Esophagus squamous epithelium (tissue), 5 donors: ENCODE results near the gene HDX. TPM values are rescaled to one million over a fixed set of nuclear protein-coding genes. Genes with fewer than 3 reads are reported as not detected.

Source experiments
- DNase-seq: peaks from one replicate; lab custom pipeline; 2025; lab: John Stamatoyannopoulos, UW
- H3K27ac ChIP-seq, 4 donors: fragments of 200-600 bp; sonication (generic); one replicate each; pipeline ENCODE4 v1.5.1; 2016 to 2019; ENCODE audit warnings: mild to moderate bottlenecking in 1 of 4
- H3K27me3 ChIP-seq, 4 donors: fragments of 200-600 bp; sonication (generic); 1 replicate in 3 of 4; 2 replicates in 1 of 4; pipeline versions ENCODE4 v1.5.1 to v1.6.0; 2017 to 2021; ENCODE audit warnings: antibody characterized with exemption in 1 of 4
- H3K36me3 ChIP-seq, 3 donors: fragments of 200-600 bp; sonication (generic); one replicate each; pipeline ENCODE4 v1.5.1; 2016 to 2019
- H3K4me1 ChIP-seq, 3 donors: fragments of 200-600 bp; sonication (generic); one replicate each; pipeline ENCODE4 v1.5.1; 2017 to 2019
- H3K4me3 ChIP-seq, 4 donors: fragments of 200-600 bp; sonication (generic); 1 replicate in 3 of 4; 2 replicates in 1 of 4; pipeline ENCODE4 v1.5.1; 2016 to 2019; ENCODE audit warnings: mild to moderate bottlenecking in 2 of 4, moderate library complexity in 1 of 4
- H3K9me3 ChIP-seq, 3 donors: fragments of 200-600 bp; sonication (generic); one replicate each; pipeline ENCODE4 v1.5.1; 2016 to 2019
- CTCF ChIP-seq, 6 experiments: fragments of 450-650 bp in 4 of 6; fragments of 200-600 bp in 2 of 6; sonication (generic) in 2 of 6; IDR thresholded peaks; one replicate each; pipeline ENCODE4 v1.5.1; 2016 to 2019; ENCODE audit warnings: antibody characterized with exemption in 6 of 6, mild to moderate bottlenecking in 4 of 6, moderate library complexity in 4 of 6
- POLR2A ChIP-seq, 4 donors: fragments of 450-650 bp; IDR thresholded peaks; one replicate each; pipeline ENCODE4 v1.6.1; 2017; ENCODE audit warnings: antibody characterized with exemption in 4 of 4, mild to moderate bottlenecking in 4 of 4, moderate library complexity in 3 of 4
- WGBS, 2 donors: methylation state at CpG; one replicate each; pipeline ENCODE4 v1.1.5; 2018; 5-methylcytosine and 5-hydroxymethylcytosine counted together
- intact Hi-C: fragments of 100-400 bp; cut with DNase I; formaldehyde crosslinking; loops from one replicate; pipeline ENCODE4 v1.15.0; 2022
- total RNA-seq, 4 donors: library from RNA; depleted of rRNA; stranded (reverse); fragments of >200 nt; gene quantifications; one replicate each; pipeline ENCODE4 v1.1.0, GENCODE V29; 2016
- donor health status: DM: yes; HTN: yes; CAD: no.

HDX gene
- total RNA-seq, 4 donors from 2014 or later = 0.34 to 5.5 (median 1.1) TPM

- H3K36me3 ChIP-seq = no peaks in the 10 kb centered on the region
- TF ChIP-seq CTCF (IDR thresholded peaks at IDR 0.05) (no peak), POLR2A (IDR thresholded peaks at IDR 0.05) (no peak)
- H3K9me3 ChIP-seq = peaks cover 0 to 6% (median 0%) of the 10 kb centered on the region in 3 donors
- H3K27ac ChIP-seq = peak overlapping the region in 1 of 4 donors; percentile 9
- intact Hi-C loops = no loop called here
- no peaks in the 10 kb centered on the region for H3K4me1 ChIP-seq
- no peak for DNase-seq
- WGBS, 2 donors = 33 to 34% methylated on average over 3 of the region's 3 CpGs
- no peak overlapping the region for H3K4me3 ChIP-seq
- H3K27me3 ChIP-seq = no peaks in the 10 kb centered on the region
These were observed 139.2 kb downstream of the HDX start for GRCh38 chrX:84363051-84363450.

DNA sequence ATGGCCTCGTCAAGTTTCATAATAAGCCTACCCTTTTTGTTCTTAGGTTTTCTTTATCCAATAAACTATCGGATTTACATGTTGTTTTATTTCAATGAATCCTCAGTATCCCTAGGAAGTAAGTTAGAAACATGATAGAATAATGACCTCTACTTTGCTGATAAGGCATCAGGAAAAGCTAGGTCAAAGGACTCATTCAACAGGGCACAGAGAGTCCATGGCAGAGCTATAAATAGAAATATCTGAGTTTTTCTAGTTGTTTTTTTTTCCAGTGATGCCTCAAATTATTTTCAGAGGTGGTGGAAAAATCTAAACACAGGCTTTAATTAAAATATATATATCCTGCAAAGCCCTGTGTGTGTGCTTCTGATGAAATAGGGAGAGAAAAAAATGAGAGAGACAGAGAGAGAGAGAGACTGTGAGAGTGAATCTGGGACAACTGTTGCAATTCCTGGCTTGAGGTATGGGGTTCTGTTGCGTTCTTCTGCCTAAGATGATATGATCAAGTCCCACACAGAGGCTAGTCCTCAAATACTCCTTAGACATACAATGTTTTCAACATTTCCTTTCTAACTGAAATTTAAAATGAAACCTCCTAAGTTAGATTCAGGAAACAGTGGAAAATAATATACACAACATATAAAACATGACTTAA is 139.9 kb downstream of the HDX start:
- H3K9me3 ChIP-seq = peaks cover 0 to 6% (median 0%) of the 10 kb centered on the region in 3 donors
- 73 to 79% methylated on average over 3 of the region's 3 CpGs for WGBS, 2 donors
- no peaks in the 10 kb centered on the region for H3K27me3 ChIP-seq
- intact Hi-C loops = no loop called here
- no peak overlapping the region for H3K4me3 ChIP-seq
- H3K4me1 ChIP-seq = no peaks in the 10 kb centered on the region
- H3K36me3 ChIP-seq = no peaks in the 10 kb centered on the region
- TF ChIP-seq CTCF (IDR thresholded peaks at IDR 0.05) = no peak
- TF ChIP-seq POLR2A (IDR thresholded peaks at IDR 0.05) = no peak
- no peak for DNase-seq
- no peak overlapping the region for H3K27ac ChIP-seq

DNA sequence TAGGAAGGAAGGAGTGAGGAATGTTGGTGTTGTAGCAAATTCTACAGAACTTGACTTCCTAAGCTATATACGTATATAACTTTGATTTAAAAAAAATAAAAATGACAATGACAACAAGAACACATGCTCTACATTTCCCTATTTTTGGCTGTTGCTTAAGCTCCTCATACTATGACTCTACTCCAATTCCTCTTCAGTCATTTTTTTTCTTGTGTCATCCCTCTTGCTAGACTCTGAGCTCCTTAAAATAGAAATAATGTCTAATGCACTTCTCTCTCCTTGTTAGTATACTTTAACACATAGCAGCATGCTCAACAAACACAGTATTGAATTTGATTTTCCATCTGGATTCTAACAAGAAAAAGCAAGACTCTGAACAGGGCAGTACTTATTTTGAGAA is 144.0 kb downstream of the HDX start:
- no peaks in the 10 kb centered on the region for H3K4me1 ChIP-seq
- TF ChIP-seq POLR2A (IDR thresholded peaks at IDR 0.05) = no peak
- TF ChIP-seq CTCF (IDR thresholded peaks at IDR 0.05) = no peak
- H3K27me3 ChIP-seq = no peaks in the 10 kb centered on the region
- WGBS, 2 donors = 68 to 88% methylated on average over 1 of the region's 1 CpG
- intact Hi-C loops = no loop called here
- H3K4me3 ChIP-seq = no peak overlapping the region
- H3K27ac ChIP-seq = no peak overlapping the region
- H3K36me3 ChIP-seq = no peaks in the 10 kb centered on the region
- no peaks in the 10 kb centered on the region for H3K9me3 ChIP-seq
- DNase-seq = no peak

- DNase-seq = no peak
- Histone ChIP-seq H3K4me1 (no peaks in the 10 kb centered on the region), H3K4me3 (no peak overlapping the region), H3K27me3 (peaks cover 0 to 3% (median 0%) of the 10 kb centered on the region in 4 donors), H3K36me3 (no peaks in the 10 kb centered on the region), H3K9me3 (no peaks in the 10 kb centered on the region), H3K27ac (no peak overlapping the region)
- TF ChIP-seq POLR2A (IDR thresholded peaks at IDR 0.05) (no peak), CTCF (IDR thresholded peaks at IDR 0.05) (no peak)
- intact Hi-C loops = no loop called here
These were observed 145.0 kb downstream of the HDX start for GRCh38 chrX:84357296-84357695.

GRCh38 chrX:84340968-84341367 is 161.3 kb downstream of the HDX start:
- H3K27ac ChIP-seq = no peak overlapping the region
- no peak for DNase-seq
- intact Hi-C loops = no loop called here

More at GRCh38 chrX:84340968-84341367, 161.3 kb downstream of the HDX start:
- H3K27me3 ChIP-seq = no peaks in the 10 kb centered on the region
- H3K9me3 ChIP-seq = no peaks in the 10 kb centered on the region
- TF ChIP-seq POLR2A (IDR thresholded peaks at IDR 0.05) (no peak), CTCF (IDR thresholded peaks at IDR 0.05) (no peak)
- H3K4me1 ChIP-seq = no peaks in the 10 kb centered on the region
- no peaks in the 10 kb centered on the region for H3K36me3 ChIP-seq
- no peak overlapping the region for H3K4me3 ChIP-seq
- 30 to 50% methylated on average over 1 of the region's 1 CpG for WGBS, 2 donors
